GM21529 (cell line): ENCODE measurements around the gene SIPA1.

Experiments used
- ATAC-seq: cut with Tn5 transposase; IDR thresholded peaks from one replicate; pipeline ENCODE4 v1.9.1; 2021; ENCODE audit not compliant: unreplicated experiment

The SIPA1 gene

DNA sequence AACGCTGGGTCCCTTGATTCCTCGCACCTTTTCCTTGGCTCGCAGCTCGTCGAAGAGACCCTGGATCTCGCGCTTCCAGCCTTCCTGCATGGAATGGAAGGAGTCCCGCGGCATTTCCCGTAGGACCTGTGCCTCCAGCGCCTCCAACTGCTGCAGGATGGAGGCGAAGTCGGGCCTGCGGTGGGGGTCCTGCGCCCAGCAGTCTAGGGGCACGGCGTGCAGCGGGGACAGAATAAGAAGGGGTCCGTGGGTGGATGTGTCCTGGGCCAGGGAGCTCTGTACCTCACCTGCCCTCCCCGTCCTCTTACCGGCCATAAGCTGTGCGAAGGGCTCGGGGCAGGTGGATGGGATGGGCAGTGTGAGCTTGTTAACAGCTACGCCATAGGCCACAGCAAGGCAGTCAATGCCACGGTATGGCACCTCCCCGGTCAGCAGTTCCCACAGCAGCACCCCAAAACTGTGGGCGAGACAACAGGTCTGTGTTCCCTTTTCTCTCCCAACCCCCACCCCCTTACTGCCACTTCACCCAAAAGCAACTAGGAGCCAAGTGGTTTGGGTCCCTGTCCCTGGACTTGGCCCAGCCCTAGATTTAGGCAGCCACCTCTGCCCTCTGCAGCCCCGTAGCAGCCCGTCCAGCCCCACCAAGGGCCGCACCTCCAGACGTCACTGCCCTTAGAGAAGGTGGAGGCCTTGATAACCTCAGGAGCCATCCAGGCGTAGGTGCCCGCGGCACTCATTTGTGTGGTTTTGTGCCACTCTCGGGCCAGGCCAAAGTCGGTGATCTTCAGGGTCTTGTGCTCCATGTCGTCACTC, 30.1 kb upstream of the SIPA1 start:
- ATAC-seq: no peak

DNA sequence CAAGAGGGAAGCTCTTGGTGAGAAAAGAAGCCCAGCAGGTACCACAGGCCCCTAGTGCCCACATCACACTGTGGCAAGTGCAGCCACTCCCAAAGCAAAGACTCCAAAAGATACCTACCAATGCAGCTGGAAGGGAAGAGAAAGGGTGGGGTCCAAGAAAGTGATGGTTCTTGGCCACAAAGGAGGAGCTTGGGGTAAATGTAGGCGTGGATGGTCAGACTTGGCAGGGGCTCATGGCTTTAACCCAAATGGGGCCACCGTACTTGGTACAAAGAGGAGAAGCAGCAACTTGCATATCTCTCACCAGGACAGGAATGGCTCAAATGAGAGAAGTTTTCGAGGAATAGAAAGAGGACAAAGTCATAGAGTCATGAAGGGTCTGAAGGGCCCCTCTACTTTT, 28.7 kb upstream of the SIPA1 start:
- ATAC-seq: no peak

DNA sequence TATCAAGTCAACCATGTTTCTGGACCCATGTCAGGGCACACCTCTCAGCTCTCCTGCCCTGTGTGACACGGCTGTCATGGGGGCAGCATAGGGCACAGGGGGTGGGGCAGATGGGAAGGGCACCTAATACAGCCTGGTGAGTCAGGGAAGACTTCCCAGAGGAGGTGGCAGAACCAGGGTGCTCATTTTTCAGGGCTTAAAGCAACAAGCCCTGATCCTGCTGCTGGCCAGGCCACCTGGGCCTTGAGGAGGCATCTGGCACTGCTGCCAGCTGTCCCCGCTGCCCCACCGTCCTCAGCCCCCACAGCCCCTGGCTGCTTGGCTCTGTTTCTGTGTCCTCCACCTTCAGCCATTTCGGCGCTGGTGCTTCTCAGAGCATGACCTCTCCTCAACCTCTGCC, 28.2 kb upstream of the SIPA1 start:
- no peak for ATAC-seq

DNA sequence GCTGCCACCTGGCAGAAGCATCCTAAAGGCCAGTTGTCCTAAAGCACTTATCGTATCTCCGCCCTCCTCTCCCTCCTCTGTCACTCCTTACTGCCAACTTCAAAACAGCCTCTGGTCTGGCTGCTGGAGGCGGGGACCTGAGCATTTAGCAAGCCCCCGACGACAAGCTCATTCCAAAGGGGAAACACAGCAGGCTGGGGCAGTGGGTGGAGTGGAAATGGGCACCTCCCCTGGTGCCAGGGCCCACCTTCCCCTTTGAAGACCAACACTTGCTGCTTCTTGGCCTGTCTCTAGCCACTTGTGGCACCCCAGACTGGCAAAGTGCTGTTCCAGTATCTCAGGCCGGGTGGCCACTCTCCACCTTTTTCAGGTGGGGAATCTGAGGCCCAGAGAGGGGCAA, 27.5 kb upstream of the SIPA1 start:
- ATAC-seq: no peak

DNA sequence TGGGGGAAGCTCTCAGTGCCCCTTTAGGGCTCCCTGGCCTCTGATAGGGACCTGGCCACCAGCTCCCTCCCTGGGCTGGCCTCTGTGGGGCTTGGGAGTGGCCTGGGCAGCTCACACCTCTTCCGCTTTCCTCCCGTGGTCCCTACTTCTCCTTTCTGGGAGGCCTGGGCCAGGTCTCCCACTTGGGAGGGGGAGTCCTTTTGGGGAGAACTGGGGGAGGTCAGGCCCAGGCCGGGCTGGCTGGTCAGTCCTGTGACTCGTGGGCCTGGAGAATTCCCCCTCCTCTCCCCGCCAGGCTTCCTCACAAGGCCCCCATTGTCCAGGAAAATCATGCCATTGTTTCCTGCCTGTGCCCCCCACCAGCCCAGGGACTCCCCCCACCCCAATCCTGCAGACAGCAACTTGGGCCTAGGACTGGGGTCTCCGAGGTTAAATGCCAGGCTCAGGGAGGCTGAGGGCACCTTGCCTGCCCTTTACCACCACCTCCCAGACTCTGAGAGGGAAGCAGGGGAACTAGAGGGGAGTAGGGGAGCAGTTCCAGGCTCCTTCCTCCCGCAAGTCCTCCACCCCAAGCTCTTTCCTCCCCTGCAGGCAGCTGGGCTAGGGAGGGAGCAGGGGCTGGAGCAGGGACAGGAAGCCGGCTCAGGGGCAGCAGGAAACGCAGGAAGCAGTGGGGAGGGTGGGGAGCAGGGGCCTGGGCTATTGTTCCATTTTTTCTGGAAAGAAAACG, 26.7 kb upstream of the SIPA1 start:
- no peak for ATAC-seq

DNA sequence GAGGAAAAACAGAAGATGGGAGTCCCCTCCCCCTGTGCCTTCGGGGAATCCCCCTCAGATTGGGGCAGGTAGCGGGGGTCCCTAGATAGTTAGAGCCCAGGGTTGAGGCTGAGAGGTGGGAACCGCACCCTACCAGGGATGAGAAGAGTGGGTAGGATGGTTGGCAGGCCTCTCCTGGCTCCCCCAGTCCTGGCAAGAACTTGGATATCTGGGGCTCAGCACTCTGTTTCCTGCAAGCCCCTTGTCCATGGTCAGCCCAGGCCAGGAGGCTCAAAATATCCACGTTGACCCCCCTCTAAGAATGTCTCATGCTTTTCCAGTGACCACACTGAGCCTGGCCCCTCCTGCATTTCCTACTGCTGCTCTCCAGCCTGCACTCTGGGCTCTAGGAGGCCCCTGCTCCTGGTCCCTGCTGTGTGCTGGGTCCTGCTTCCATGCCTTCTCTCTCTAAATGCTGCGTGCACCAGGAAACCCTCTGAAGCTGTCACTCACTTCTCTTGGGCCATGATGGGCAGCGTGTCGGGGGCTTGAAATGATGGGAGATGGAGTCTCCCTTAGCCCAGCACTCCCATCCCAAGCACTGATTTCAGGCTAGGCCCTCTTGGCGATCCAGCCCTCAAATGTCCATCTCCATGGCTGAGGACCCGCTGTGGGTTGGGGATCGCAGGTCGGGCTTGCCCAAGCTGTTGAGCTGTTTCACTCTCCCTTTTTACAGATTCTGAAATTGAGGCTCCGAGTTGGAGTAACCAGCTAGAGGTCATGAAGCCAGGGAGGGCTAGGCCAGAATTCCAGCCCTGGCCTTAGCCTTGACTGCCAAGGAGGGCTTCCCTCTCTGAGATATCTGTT, 25.9 kb upstream of the SIPA1 start:
- ATAC-seq: no peak

DNA sequence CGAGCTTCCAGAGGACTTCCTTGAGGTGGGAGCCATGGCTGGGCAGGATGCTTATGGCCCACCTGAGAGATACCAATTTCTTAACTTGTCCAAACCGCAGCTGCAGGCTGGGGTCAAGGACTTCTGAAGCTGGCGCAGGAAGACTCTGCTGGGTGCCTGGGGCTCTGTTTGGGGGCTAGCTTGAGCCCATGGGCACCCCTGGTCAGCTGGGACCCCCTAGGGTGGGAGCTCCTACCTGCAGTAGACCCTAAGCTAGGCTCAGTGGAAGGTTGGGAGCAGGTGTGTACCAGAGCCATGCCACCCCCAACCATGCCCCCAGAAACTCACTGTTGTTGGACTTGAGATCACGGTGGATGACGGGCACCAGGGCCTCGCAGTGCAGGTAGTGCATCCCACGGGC, 25.2 kb upstream of the SIPA1 start:
- no peak for ATAC-seq

DNA sequence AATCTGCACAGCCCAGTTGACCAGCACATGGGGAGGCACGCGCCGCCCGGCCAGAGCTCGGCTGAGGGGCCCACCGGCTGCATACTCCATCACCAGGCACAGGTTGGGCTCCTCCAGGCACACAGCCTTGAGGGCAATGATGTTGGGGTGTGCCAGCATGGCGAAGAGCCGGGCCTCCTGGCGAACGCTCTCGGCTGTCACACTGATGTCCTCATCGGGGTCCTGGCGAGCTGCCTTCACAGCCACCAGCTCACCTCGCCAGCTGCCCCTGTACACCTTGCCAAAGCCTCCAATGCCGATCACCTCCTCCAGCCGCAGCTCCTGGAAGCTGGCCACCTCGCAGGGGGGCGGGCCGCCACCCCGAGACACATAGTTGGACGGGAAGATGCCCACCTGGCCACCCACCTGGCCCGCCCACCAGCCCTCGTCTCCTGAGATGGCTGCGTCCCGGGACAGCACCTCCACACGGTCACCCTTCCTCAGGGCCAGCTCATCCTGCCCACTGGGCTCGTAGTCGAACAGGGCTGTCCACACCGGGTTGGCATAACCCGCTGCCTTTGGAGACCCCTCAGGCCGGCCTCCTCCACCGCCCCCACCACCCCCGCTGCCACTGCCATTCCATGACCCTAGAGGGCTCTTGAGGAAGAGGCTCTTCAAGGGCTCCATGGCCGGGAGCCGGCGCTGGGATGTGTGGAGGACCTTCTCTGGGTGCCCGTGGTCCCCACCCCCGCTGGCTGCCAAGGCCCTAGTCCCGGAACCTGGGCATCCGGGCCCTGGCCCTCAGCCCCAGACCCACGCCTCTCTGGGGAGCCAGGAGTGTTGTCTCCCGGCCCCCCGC, 24.6 kb upstream of the SIPA1 start:
- no peak for ATAC-seq

DNA sequence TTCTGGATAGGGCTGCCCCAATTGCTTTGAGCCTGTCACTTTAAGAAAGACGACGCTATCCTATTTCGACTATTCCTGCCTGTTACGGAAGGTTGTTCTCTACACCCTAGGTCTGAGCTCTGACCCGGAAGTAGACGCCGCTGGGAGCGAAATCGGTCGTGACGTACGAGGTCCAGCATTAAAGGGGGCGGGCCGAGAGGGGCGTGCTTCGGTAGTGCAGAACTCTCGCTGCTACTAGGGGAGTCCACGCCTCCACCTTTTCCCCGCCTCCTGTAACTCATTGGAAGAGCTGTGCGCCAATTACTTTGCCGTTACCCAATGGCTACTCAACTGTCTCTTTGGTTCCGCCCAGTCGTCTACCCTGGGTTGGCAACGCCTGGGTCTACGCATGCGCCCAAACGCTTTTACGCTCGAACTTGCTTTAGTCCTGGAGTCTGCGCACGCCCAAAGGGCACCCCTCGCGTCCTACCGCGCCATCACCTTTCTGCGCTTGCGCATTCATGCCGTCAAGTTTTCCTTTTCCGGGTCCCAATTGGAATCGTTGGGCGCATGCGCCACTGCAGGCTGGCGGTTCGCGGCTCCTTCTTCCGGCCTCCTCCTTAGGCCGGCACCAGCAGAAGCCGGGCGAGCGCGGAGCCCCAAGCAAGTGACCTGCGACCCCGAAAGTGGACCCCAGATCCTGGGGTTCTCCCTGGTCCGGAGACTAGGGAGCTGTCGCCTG, 22.5 kb upstream of the SIPA1 start, which contains the start of gene PCNX3:
Gene PCNX3 (plus strand): TSS at position 548 of the 721 bp plus-strand sequence. CDS start 536 bp downstream, outside the sequence.
- ATAC-seq: peak; percentile 80

DNA sequence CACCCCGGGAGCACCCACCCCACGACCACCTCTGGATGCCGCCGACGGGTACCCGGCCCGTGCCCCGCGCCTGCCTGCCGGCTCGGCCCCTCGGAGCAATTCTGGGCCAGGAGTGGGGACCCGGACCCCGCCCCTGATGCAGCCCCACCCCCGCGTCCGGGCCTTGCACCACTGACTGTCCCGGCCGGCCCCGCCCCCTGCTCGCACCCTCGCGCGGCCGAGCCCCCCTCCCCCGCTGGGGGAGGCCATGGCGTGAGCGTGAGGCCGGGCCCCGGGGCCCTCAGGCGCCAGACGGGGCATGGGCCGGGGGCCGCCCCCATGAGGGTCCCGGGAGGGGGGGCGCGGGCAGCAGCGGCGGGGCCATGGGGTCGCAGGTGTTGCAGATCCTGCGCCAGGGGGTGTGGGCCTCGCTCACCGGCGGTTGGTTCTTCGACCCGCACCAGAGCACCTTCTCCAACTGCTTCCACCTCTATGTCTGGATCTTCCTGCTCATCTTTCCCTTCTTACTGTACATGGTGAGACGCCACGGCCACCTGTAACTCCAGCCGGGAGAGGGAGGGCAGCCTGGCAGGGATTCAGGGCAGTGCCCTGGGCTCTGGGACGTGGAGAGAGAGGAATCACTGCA, 21.8 kb upstream of the SIPA1 start:
- ATAC-seq: peak; percentile 1

DNA sequence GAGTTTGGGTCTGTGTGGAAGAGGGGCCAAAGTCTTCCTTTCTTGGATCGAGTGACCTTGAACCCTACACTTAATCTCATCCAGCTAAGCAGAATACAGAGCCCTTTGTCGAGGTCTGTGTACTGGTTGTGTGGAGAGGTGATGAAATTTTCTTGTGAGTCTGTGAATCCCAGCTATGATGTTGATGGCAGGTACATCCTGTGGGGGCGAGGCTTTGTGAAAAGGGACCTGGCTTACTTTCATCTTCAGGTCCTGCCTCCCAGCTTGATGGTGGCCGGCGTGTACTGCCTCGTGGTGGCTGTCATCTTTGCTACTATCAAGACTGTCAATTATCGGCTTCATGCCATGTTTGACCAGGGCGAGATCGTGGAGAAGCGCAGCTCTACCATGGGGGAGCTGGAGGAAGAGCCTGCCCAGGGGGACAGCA, 21.3 kb upstream of the SIPA1 start:
- ATAC-seq: no peak

DNA sequence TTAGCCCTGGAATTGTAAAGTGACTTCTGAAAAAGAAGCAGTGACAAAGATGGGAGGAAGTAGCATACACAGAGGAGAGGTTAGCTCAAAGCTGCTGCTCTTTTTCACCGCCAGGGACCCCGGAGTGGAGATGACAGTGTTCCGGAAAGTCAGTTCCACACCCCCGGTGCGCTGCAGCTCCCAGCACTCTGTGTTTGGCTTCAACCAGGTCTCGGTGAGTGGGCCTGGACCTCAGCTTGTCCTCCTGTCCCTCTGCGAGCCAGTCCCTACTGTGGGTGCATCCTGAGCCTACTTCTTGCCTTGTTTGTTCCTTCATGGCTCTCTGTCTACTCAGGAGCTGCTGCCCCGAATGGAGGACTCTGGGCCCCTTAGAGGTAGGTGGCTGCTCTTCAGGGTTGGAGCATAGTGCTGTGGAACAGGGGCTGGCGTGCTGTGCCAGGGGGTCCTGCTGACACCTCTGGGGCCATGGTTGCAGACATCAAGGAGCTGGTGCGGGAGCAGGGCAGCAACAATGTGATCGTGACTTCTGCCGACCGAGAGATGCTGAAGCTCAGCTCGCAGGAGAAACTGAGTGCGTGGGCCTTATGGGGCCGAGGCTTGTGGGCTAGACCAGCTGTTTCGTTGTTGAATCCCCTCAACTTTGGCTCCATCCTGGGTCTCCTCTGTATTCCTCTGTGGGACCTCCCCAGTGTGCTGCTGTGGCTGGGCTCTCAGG, 20.6 kb upstream of the SIPA1 start:
- no peak for ATAC-seq

DNA sequence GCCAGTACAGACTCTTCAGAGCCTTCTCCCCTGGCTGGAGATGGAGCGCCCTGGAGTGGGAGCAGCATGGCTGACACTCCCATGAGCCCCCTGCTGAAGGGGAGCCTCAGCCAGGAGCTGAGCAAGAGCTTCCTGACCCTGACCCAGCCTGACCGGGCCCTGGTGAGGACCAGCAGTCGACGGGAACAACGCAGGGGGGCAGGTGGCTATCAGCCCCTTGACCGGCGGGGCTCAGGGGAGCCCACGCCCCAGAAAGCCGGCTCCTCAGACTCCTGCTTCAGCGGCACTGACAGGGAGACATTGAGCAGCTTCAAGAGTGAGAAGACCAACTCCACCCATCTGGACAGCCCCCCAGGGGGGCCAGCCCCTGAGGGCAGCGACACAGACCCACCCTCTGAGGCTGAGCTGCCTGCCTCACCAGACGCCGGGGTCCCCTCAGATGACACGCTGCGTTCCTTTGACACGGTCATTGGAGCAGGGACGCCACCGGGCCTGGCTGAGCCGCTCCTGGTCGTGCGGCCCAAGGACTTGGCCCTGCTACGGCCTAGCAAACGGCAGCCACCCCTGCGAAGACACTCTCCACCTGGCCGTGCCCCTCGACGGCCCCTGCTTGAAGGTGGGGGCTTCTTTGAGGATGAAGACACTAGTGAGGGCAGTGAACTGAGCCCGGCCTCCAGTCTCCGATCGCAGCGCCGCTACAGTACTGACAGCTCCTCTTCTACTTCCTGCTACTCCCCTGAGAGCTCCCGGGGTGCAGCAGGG, 19.7 kb upstream of the SIPA1 start:
- ATAC-seq: no peak

DNA sequence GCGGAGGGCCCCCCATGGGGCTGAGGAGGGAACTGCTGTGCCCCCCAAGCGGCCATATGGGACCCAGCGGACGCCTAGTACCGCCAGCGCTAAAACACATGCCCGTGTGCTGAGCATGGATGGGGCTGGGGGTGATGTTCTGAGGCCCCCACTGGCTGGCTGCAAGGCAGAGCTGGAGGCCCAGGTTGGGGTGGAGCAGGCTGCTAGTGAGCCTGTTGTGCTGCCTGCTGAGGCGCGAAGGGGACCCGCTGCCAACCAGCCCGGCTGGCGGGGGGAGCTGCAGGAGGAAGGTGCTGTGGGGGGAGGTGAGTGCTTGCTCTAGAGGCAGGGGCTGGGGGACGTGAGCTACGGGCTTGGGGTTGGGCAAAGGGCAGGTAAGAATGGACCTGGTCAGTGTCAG, 19.1 kb upstream of the SIPA1 start:
- ATAC-seq: no peak

DNA sequence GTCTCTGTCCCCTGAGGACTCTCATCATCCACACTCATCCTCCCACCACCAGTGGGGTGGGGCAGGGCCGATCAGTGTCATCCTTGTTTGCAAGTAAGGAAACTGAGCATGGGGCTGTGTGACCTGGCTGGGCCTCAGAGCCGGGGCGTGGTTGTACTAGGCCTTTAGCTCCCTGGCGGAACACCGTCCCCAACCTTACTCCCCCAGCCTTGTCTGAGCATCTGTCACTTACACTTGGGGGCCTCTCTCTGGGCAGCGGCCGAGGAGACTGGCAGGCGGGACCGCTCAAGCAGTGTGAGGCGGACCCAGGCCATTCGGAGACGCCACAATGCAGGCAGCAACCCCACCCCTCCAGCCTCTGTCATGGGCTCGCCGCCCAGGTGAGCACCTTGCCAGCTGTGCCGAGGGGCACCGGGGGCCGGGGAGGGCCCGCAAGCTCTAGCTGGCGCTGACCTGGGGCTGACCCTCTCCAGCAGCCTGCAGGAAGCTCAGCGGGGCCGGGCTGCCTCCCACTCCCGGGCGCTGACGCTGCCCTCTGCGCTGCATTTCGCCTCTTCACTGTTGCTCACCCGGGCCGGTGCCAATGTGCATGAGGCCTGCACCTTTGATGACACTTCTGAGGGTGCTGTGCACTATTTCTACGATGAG, 18.5 kb upstream of the SIPA1 start:
- no peak for ATAC-seq

DNA sequence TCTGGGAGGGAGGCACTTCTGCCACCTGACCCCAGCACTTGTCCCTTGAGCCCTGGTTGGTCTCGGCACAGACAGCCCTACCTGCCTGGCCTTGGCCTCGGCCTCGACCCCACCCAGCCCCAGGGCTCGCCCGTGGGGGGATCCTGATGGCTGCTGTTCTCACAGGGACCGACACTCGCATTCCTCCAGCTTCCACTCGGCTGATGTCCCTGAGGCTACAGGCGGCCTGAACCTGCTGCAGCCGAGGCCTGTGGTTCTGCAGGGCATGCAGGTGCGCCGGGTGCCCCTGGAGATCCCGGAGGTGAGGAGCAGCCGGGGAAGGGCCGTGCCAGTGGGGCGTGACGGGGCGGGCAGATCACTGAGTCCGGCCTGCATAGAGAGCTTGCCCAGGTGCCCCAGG, 17.2 kb upstream of the SIPA1 start:
- no peak for ATAC-seq

DNA sequence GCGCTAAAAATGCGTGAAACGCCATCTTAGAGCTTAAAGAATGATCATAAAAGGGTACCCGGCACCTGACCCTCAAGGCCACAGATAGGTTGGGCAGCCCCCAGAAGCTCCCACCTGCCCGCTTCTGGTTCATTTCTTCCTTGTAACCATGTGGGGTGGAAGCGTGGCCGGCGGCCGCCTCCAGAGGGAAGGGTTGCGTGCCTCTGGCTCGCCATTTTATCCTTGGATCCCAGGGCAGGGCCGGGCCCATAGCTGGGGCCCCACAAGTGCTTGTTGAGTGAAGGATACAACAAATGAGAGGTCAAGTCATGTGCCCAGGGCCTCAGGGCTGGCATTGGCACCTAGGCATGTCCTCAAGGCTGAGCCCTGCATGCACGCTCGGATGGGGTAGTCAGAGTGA, 16.4 kb upstream of the SIPA1 start:
- ATAC-seq: no peak

DNA sequence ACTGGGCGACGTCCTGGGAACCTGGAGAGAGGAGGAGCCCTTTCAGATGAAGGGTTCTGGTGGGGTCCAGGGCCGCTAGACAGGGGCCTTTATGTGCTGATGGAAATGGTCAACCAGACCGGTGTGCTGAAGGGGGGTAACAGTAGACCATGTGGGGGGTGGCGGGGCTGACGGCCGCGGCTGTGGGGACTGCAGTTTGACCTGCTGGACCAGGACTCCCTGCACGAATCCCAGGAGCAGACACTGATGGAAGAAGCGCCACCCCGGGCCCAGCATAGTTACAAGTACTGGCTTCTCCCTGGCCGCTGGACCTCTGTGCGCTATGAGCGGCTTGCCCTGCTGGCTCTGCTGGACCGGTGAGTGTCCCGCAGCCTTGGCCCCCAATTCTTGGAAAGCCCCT, 15.9 kb upstream of the SIPA1 start:
- ATAC-seq: no peak
